BLaER1 (cell line): ENCODE data around the gene CORO2B.

Source experiments
- H3K27ac ChIP-seq: shearing (Covaris generic); formaldehyde crosslinking; 2 replicates; pipeline ENCODE4 v1.8.1; 2022
- H3K27me3 ChIP-seq: shearing (Covaris generic); formaldehyde crosslinking; 2 replicates; pipeline ENCODE4 v1.8.1; 2022
- H3K36me3 ChIP-seq: shearing (Covaris generic); formaldehyde crosslinking; 2 replicates; pipeline ENCODE4 v1.8.1; 2022
- H3K4me1 ChIP-seq: shearing (Covaris generic); formaldehyde crosslinking; 2 replicates; pipeline ENCODE4 v1.8.1; 2022
- H3K4me2 ChIP-seq: shearing (Covaris generic); formaldehyde crosslinking; 2 replicates; pipeline ENCODE4 v1.8.1; 2022
- H3K4me3 ChIP-seq: shearing (Covaris generic); formaldehyde crosslinking; 2 replicates; pipeline ENCODE4 v1.8.1; 2022
- H3K9ac ChIP-seq: shearing (Covaris generic); formaldehyde crosslinking; 2 replicates; pipeline ENCODE4 v1.8.1; 2022
- H3K9me3 ChIP-seq: shearing (Covaris generic); formaldehyde crosslinking; 2 replicates; pipeline ENCODE4 v1.8.1; 2022
- H4K20me1 ChIP-seq: shearing (Covaris generic); formaldehyde crosslinking; 2 replicates; pipeline ENCODE4 v1.8.1; 2022
- Cebpa-rat ChIP-seq: shearing (Covaris generic); IDR thresholded peaks from 2 replicates; pipeline ENCODE4 v1.8.1; 2022

The CORO2B gene

DNA sequence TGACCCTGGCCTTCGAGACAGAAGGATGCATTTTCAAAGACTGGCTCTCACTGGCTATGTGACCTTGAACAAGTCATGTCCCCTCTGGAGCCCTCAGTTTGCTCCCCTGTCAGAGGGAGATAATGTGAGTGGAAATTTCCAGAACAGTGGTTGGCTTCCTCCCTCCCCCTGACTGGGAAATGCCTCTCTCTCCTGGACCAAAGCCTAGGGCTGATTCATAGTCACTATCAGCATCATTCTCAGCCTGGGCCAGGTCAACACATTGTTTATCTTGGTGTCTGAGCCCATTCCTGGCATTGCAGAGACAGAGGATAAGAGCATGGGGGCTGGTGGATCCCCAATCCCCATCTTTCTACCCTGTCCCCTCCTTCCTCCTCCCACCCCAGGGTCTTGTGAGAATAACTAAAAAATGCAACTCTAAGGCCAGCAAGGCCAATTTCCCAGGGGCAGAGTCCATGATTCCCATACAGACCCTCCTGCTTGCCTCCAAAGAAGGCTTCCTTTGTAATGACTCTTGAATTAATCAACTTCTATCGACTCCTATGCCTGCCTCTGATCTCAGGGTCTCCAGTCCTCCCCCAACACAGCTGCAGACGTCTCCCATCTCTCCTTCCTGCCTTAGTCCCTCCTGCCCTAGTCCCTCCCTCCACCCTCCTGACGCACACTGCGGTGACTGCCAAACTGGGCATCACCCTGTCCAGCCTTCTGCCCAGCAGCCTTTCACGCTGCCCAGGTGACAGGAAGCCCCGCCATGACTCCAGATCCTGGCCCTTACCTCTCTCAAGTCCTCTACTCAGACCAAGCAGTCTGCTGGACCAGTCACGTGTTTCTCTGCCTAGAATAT lies 35.4 kb upstream of the CORO2B start:
- Histone ChIP-seq H3K36me3 (no peaks in the 10 kb centered on the region), H3K9ac (no peak overlapping the region), H3K9me3 (no peaks in the 10 kb centered on the region), H3K4me2 (no peak overlapping the region), H4K20me1 (no peaks in the 10 kb centered on the region), H3K27me3 (no peaks in the 10 kb centered on the region), H3K27ac (no peak overlapping the region), H3K4me1 (peaks cover 5% of the 10 kb centered on the region; the same call in 1 of the 2 replicates), H3K4me3 (no peak overlapping the region)
- TF ChIP-seq Cebpa-rat = no peak

DNA sequence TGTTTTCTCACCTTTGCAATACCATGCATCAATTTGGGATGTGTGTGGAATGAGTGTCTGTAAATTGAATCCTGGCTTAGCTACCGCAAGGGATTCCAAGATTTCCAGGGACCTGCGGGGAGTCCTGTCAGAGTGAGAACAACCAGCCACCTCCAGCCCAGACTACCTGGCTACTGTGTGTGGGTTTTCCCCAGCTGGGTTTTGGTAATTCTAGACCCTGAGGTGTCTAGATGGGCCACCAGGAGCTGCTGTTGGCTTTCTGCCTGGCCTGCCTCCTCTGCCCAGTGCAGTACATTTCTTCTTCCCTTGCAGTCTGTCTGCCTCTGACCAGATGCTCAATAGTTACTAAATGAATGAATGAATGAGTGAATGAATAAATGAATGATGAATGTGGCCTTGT lies 32.5 kb upstream of the CORO2B start:
- Histone ChIP-seq H4K20me1 (no peaks in the 10 kb centered on the region), H3K27ac (no peak overlapping the region), H3K4me1 (no peaks in the 10 kb centered on the region), H3K36me3 (no peaks in the 10 kb centered on the region), H3K9me3 (no peaks in the 10 kb centered on the region), H3K27me3 (no peaks in the 10 kb centered on the region), H3K9ac (no peak overlapping the region), H3K4me2 (no peak overlapping the region), H3K4me3 (no peak overlapping the region)
- no peak for TF ChIP-seq Cebpa-rat

DNA sequence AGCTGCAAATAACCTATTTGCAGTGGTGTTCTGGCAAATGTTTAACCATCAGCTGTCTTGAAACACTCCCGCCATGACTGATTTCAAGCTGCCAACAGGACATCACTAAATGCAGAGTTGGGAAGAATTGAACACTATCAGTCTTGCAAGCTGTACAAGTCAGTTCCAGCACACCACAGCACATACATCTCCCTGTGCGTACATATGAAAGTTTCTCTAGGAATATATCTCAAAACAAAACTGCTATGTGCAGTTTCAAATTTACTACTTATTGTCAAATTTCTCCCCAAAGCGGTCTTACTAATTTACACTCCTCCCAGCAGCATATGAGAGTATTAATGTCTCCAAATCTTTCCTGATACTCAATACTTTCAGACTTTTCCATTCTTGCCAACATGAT lies 30.4 kb upstream of the CORO2B start:
- no peak overlapping the region for H3K27ac ChIP-seq
- TF ChIP-seq Cebpa-rat = no peak
- H4K20me1 ChIP-seq = no peaks in the 10 kb centered on the region
- no peak overlapping the region for H3K4me3 ChIP-seq
- H3K4me2 ChIP-seq = no peak overlapping the region
- H3K27me3 ChIP-seq = no peaks in the 10 kb centered on the region
- H3K9ac ChIP-seq = no peak overlapping the region
- H3K9me3 ChIP-seq = no peaks in the 10 kb centered on the region
- no peaks in the 10 kb centered on the region for H3K4me1 ChIP-seq
- H3K36me3 ChIP-seq = no peaks in the 10 kb centered on the region

DNA sequence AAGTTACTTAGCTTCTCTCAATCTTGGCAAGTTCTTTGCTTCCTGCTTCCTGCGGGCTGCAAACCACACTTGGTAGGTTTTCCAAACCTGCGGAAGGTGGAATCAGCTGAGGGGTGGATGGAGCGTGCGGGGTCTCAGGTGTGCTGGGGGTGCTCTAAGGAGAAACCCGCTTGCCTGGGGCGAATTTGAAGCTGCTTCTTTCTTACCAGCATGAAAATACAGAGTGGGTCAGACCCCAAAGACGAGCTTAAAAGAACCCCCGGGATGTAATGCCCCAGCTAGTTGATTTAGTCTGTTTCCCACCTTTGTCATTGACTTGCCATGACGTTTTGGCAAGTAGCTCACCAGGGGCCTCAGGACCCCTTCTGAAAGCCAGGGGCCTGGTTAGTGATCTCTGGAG lies 28.8 kb upstream of the CORO2B start:
- no peaks in the 10 kb centered on the region for H3K9me3 ChIP-seq
- no peak overlapping the region for H3K4me2 ChIP-seq
- no peaks in the 10 kb centered on the region for H3K27me3 ChIP-seq
- H3K36me3 ChIP-seq = no peaks in the 10 kb centered on the region
- peaks cover 1% of the 10 kb centered on the region; the same call in 1 of the 2 replicates for H3K4me1 ChIP-seq
- H3K4me3 ChIP-seq = no peak overlapping the region
- no peaks in the 10 kb centered on the region for H4K20me1 ChIP-seq
- H3K9ac ChIP-seq = no peak overlapping the region
- TF ChIP-seq Cebpa-rat = no peak
- H3K27ac ChIP-seq = no peak overlapping the region

DNA sequence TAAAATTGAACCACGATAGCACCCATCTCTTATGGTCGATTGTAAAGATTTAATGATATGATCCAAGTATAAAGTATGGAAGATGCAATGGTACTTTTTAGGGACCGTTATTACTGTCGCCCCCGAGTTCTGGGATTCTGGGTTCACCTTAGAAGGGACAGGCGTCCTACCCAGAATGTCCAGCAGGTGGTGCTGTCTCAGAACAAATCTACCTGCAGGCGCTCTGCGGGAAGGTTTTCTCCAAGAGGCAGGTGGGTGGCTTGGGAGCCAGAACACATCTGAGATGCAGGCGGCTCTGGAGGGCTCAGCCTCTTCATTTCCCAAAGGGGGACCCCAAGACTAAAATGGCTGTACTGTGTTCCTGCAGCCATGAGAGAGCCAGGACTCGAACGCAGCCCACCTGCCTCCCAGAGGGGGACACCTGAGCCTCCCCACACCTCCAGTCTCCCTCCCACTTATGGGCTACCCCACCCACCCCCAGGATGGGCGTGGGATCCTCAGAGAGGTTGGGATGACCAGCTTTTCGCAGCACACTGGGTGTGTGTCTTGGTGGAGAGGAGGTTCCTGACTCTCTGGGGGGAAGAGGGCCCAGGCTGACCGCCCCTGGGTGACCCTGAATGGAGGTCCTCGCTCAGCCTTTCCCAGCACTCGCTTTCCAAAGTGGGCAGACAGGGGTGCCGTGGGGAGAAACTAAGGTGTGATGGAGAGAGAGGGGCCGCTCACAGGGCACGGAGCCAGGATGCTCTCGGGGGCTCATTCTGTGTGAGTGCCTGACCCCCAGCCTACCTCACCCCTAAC lies 28.1 kb upstream of the CORO2B start:
- Histone ChIP-seq H3K4me3 (no peak overlapping the region), H3K4me2 (no peak overlapping the region), H3K27ac (no peak overlapping the region), H3K9me3 (no peaks in the 10 kb centered on the region), H3K9ac (no peak overlapping the region), H3K27me3 (no peaks in the 10 kb centered on the region), H3K36me3 (no peaks in the 10 kb centered on the region), H3K4me1 (peaks cover 8% of the 10 kb centered on the region), H4K20me1 (no peaks in the 10 kb centered on the region)
- no peak for TF ChIP-seq Cebpa-rat

DNA sequence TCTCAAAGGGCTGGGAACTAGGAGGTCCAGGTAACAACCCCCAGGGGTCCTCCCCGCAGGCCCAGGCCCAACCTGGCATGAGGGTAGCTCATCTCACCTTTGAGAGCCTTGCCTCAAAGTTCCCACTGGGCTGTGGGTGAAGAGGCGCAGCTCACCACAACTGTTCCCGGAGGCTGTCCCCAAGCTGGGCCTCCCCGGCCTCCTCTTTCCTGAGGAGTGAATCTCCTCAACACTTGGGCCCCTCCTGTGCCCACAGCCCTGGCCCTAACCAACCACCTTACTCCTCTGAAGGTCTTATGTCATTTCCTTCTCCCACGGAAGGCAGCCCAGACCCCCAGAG lies 27.5 kb upstream of the CORO2B start:
- H3K4me3 ChIP-seq = no peak overlapping the region
- H3K27ac ChIP-seq = no peak overlapping the region
- H3K9ac ChIP-seq = no peak overlapping the region
- no peaks in the 10 kb centered on the region for H4K20me1 ChIP-seq
- peaks cover 9% of the 10 kb centered on the region for H3K4me1 ChIP-seq
- no peak for TF ChIP-seq Cebpa-rat
- H3K9me3 ChIP-seq = no peaks in the 10 kb centered on the region
- H3K4me2 ChIP-seq = no peak overlapping the region
- no peaks in the 10 kb centered on the region for H3K36me3 ChIP-seq
- H3K27me3 ChIP-seq = no peaks in the 10 kb centered on the region

DNA sequence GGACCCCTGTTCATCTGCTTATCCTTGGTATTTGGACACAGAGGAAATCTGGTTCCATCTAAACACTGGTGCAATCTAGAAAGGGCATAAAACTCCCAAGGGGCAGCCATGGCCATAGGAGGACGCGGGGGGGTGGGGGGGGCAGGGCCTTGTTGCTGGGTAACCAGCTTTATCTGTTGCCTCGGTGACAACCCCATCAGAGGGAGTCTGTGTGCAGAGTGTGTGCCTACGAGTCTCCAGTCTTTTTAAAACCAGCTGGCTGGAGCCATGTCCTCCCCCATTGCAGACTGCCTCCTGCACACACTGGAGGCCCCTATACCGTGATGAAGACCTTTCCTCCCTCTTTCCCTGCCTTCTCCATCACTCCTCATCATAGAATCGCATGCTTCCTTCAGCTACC lies 26.4 kb upstream of the CORO2B start:
- Histone ChIP-seq H3K9me3 (no peaks in the 10 kb centered on the region), H3K27ac (no peak overlapping the region), H3K4me2 (no peak overlapping the region), H3K36me3 (no peaks in the 10 kb centered on the region), H4K20me1 (no peaks in the 10 kb centered on the region), H3K4me1 (peaks cover 9% of the 10 kb centered on the region), H3K4me3 (no peak overlapping the region), H3K27me3 (no peaks in the 10 kb centered on the region), H3K9ac (no peak overlapping the region)
- TF ChIP-seq Cebpa-rat = no peak

DNA sequence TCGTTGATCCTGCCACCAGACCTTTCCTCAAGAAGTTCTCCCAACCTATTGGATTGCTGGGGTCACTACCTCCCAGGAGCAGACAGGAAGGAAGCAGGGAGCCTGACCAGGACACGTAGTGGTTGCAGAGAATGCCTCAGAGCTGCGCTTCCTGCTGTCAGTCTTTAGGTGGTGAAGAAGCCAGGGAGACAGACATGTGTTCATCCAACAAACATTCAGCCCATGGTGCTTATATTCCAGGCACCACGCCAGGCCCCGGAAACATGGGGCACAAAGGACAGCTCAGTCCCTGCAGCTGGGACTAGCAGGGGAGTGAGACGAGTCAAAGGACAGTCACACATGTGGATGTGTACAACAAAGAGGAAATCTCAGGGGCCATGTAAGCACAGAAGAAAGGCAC lies 26.0 kb upstream of the CORO2B start:
- no peak overlapping the region for H3K4me2 ChIP-seq
- H3K4me3 ChIP-seq = no peak overlapping the region
- no peaks in the 10 kb centered on the region for H3K36me3 ChIP-seq
- no peak overlapping the region for H3K9ac ChIP-seq
- no peak overlapping the region for H3K27ac ChIP-seq
- TF ChIP-seq Cebpa-rat = no peak
- H3K9me3 ChIP-seq = no peaks in the 10 kb centered on the region
- H4K20me1 ChIP-seq = no peaks in the 10 kb centered on the region
- H3K27me3 ChIP-seq = no peaks in the 10 kb centered on the region
- peaks cover 9% of the 10 kb centered on the region for H3K4me1 ChIP-seq

DNA sequence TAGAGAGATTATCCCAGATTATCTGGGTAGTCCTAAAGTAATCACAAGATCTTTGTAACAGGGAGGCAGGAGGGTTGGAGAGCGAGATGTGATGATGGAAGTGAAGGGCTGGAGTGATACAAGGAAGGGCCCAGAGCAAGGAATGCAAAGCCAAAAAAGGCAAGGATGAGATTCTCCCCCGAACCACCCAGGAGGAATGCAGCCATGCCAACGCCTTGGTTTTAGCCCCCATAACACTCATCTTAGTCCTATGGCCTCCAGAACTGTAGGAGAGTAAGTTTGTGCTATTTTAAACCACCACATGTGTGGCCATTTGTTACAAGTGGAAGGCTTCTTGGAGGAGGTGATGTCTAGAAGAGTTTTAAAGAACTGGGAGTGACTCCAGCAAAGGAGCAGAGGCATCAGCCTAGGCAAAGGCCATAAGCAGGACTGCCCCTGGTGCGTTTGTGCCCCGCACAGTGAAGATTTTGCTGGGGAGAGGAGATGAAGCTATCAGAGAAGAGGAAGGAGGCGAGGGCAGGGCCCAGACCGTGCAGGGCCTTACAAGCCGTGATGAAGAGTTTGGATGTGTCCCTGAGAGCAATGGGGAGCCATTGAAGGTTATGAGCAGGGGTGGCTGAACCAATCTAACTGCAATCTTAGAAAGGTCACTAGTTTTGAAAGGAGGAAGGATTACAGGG lies 25.3 kb upstream of the CORO2B start:
- peaks cover 15% of the 10 kb centered on the region for H3K4me1 ChIP-seq
- H3K27ac ChIP-seq = no peak overlapping the region
- no peak overlapping the region for H3K9ac ChIP-seq
- no peak overlapping the region for H3K4me2 ChIP-seq
- H3K4me3 ChIP-seq = no peak overlapping the region
- no peaks in the 10 kb centered on the region for H3K36me3 ChIP-seq
- peaks cover 4% of the 10 kb centered on the region for H3K27me3 ChIP-seq
- no peaks in the 10 kb centered on the region for H3K9me3 ChIP-seq
- TF ChIP-seq Cebpa-rat = no peak
- no peaks in the 10 kb centered on the region for H4K20me1 ChIP-seq
